ENCODE results near the gene ANKS6.

GRCh38 chr9:98740226-98740881 lies 56.0 kb downstream of the ANKS6 start:
- TF ChIP-seq CTCF (IDR thresholded peaks at IDR 0.05) = no peak
- TF ChIP-seq POLR2A (IDR thresholded peaks at IDR 0.05) = no peak

Measured in esophagus squamous epithelium (tissue), 4 donors.